Measurements from ENCODE around the gene GTF3C5. TPM values are rescaled to one million over a fixed set of nuclear protein-coding genes. Genes with fewer than 3 reads are reported as not detected.

GTF3C5 gene
- total and polyA plus RNA-seq, 2 of the 4 experiments (the other 2 are of a cell fraction), result 49.1 to 52.3 TPM

- Histone ChIP-seq H3K9ac (ENCODE audit: low read depth, low read length) (no peak overlapping the region), H4K91ac (ENCODE audit: insufficient read depth, low read depth, low read length) (no peak overlapping the region), H3K4me1 (ENCODE audit: control insufficient read depth, insufficient read depth, low read length) (no peaks in the 10 kb centered on the region), H3K4ac (ENCODE audit: low read depth, low read length) (no peak overlapping the region), H2BK5ac (ENCODE audit: low read depth, low read length, poor library complexity, severe bottlenecking) (no peak overlapping the region), H3K23ac (ENCODE audit: low read depth, low read length) (no peak overlapping the region), H3K56ac (ENCODE audit: extremely low read depth, insufficient read depth, low read length) (no peak overlapping the region), H3K36me3 (ENCODE audit: control insufficient read depth, insufficient read depth, low read length) (no peaks in the 10 kb centered on the region), H4K5ac (ENCODE audit: low read depth, low read length) (no peak overlapping the region), H3K4me2 (ENCODE audit: low read depth, low read length) (no peak overlapping the region), H3K14ac (replicated peaks; ENCODE audit: low read depth, low read length) (no peak overlapping the region), H2BK15ac (ENCODE audit: low read depth, low read length) (no peak overlapping the region), H2AK9ac (replicated peaks; ENCODE audit: low read depth, low read length, poor library complexity) (no peak overlapping the region), H3K27ac (ENCODE audit: insufficient read depth, low read length) (no peak overlapping the region), H3K9me1 (ENCODE audit: insufficient read depth, low read length) (no peaks in the 10 kb centered on the region), H3K27me3 (ENCODE audit: control insufficient read depth, insufficient read depth, low read length) (peaks cover 59% of the 10 kb centered on the region), H2BK20ac (ENCODE audit: low read depth, low read length) (no peak overlapping the region), H3K79me1 (ENCODE audit: low read depth in 1 of 2, low read length in 2 of 2) (no peaks in the 10 kb centered on the region), H3K18ac (ENCODE audit: low read depth, low read length) (no peak overlapping the region), H4K20me1 (ENCODE audit: insufficient read depth, low read length) (no peaks in the 10 kb centered on the region), H2BK120ac (ENCODE audit: low read depth, low read length) (no peak overlapping the region), H2AFZ (replicated peaks; ENCODE audit: low read length, poor library complexity) (no peak overlapping the region), H2AK5ac (ENCODE audit: low read depth, low read length) (no peak overlapping the region), H3K9me3 (ENCODE audit: control insufficient read depth, insufficient read depth, low read length) (no peaks in the 10 kb centered on the region), H3K4me3 (ENCODE audit: insufficient read depth, low read depth, low read length) (no peak overlapping the region), H4K8ac (ENCODE audit: low read depth in 2 of 2, low read length in 2 of 2) (no peak overlapping the region)
- TF ChIP-seq USF2 (IDR thresholded peaks at IDR 0.05; ENCODE audit: low read depth, low read length) (no peak), MAFK (IDR thresholded peaks at IDR 0.05; ENCODE audit: low read depth, low read length) (no peak), MAZ (IDR thresholded peaks at IDR 0.05; ENCODE audit: borderline replicate concordance, low read depth, low read length) (no peak), RCOR1 (IDR thresholded peaks at IDR 0.05; ENCODE audit: insufficient replicate concordance, low read length) (no peak), RFX5 (IDR thresholded peaks at IDR 0.05; ENCODE audit: low read depth, low read length) (no peak)
- POLR2A ChIA-PET (ENCODE audit: unreplicated experiment), result no interaction called here
- dilution Hi-C loops (cut with HindIII; ENCODE audit: low sequenced_read_pairs, unreplicated experiment) (no loop called here), intact Hi-C loops (cut with micrococcal nuclease) (no loop called here), in situ Hi-C loops (cut with MboI; ENCODE audit: low sequenced_read_pairs) (no loop called here)
- DNase-seq, result no peak
- 90% methylated on average over 2 of the region's 14 CpGs; no CpG with 5 or more reads in 1 of the 2 experiments for WGBS, 2 experiments (ENCODE audit: extremely low coverage in 2 of 2, insufficient read length in 1 of 2)
- CTCF ChIA-PET, result interaction anchor here (1.3 kb wide), 1 partner anchor 17 kb away, joined by 3 read pairs; no protein-coding TSS in a partner anchor
- ATAC-seq (ENCODE audit: low read depth), result no peak
- no TSS peak for BruUV-seq (replicated peaks)
Measured at GRCh38 chr9:133004999-133005760, 25.6 kb upstream of the GTF3C5 start.
